GM12878 (cell line): ENCODE measurements around the gene PRR29. TPM values are rescaled to one million over a fixed set of nuclear protein-coding genes. Genes with fewer than 3 reads are reported as not detected.

Experiments
- ATAC-seq: fragments of 200-7000 bp; cut with Tn5 transposase; 3 replicates; pipeline ENCODE4 v1.9.1; 2020; ENCODE audit warnings: mild to moderate bottlenecking, moderate library complexity
- BruUV-seq: library from RNA; stranded (reverse); fragments of 400-500 nt; replicated peaks from 2 replicates; lab custom pipeline; 2021; lab: Mats Ljungman, UMichigan
- CTCF ChIA-PET: fragments of 300-600 bp; sonication (Branson Sonifier 250); formaldehyde crosslinking; extraction: SDS; loops from one replicate; lab custom pipeline; 2021; ENCODE audit warnings: inconsistent platforms; lab: Yijun Ruan, JAX
- POLR2A ChIA-PET: fragments of 350-600 bp; formaldehyde crosslinking; extraction: SDS; loops from one replicate; lab custom pipeline; 2021; ENCODE audit warnings: inconsistent platforms; lab: Charles Lee
- RAD21 ChIA-PET: fragments of 300-600 bp; sonication (Branson Sonifier 250); formaldehyde crosslinking; loops from one replicate; lab custom pipeline; 2023; ENCODE audit warnings: antibody characterized with exemption; ENCODE audit not compliant: unreplicated experiment; lab: Charles Lee
- SMC1A ChIA-PET: fragments of 300-600 bp; sonication (Branson Sonifier 250); formaldehyde crosslinking; loops from one replicate; lab custom pipeline; 2023; ENCODE audit not compliant: unreplicated experiment, uncharacterized antibody; lab: Charles Lee
- DNase-seq: peaks from one replicate; pipeline ENCODE4 v3.0.0-alpha.2; 2011; ENCODE audit warnings: low read depth, low spot score
- FAIRE-seq: peaks from 3 replicates; lab custom pipeline; 2011; peaks lifted over from hg19 to GRCh38; lab: Jason Lieb, UNC
- H2AFZ ChIP-seq: 2 replicates; pipeline ENCODE4 v1.6.0; 2011; ENCODE audit warnings: low read depth, low read length, control low read depth; ENCODE audit not compliant: control insufficient read depth
- H3K27ac ChIP-seq: 2 replicates; pipeline ENCODE4 v1.5.1; 2011; ENCODE audit warnings: control low read depth; ENCODE audit not compliant: control insufficient read depth, insufficient read depth
- H3K27me3 ChIP-seq, 2 experiments: replicated peaks in 1 of 2; 2 replicates each; pipeline versions ENCODE4 v1.6.0 to v1.6.1; 2011; ENCODE audit warnings: low read length in 1 of 2; ENCODE audit not compliant: control insufficient read depth in 2 of 2, insufficient read depth in 2 of 2
- H3K36me3 ChIP-seq, 2 experiments: 2 replicates each; pipeline ENCODE4 v1.5.1; 2011; ENCODE audit warnings: low read length in 1 of 2; ENCODE audit not compliant: control insufficient read depth in 2 of 2, insufficient read depth in 2 of 2
- H3K4me1 ChIP-seq: 2 replicates; pipeline ENCODE4 v1.6.1; 2011; ENCODE audit warnings: mild to moderate bottlenecking, low read length, moderate library complexity, mixed read lengths; ENCODE audit not compliant: control insufficient read depth, insufficient read depth
- H3K4me2 ChIP-seq: 2 replicates; pipeline ENCODE4 v1.6.0; 2011; ENCODE audit warnings: control low read depth; ENCODE audit not compliant: control insufficient read depth, insufficient read depth
- H3K4me3 ChIP-seq: fragments of 200-600 bp; sonication (generic); 2 replicates; pipeline ENCODE4 v1.5.1; 2016
- H3K79me2 ChIP-seq: 2 replicates; pipeline ENCODE4 v1.6.0; 2011; ENCODE audit warnings: low read length; ENCODE audit not compliant: control insufficient read depth, insufficient read depth
- H3K9ac ChIP-seq: 2 replicates; pipeline ENCODE4 v1.8.0; 2011; ENCODE audit warnings: low read length, control low read depth, mixed read lengths; ENCODE audit not compliant: control insufficient read depth, insufficient read depth
- H3K9me3 ChIP-seq: replicated peaks from 3 replicates; pipeline ENCODE4 v1.5.1; 2011; ENCODE audit warnings: mild to moderate bottlenecking, low read length; ENCODE audit not compliant: control insufficient read depth, insufficient read depth
- H4K20me1 ChIP-seq: 2 replicates; pipeline ENCODE4 v1.6.0; 2011; ENCODE audit not compliant: control insufficient read depth, insufficient read depth
- CREM ChIP-seq: IDR thresholded peaks from 2 replicates; pipeline ENCODE4 v1.6.1; 2014; ENCODE audit warnings: antibody characterized with exemption, low read depth
- IKZF2 ChIP-seq, 2 experiments: fragments of 450-650 bp; IDR thresholded peaks; 2 replicates each; pipeline ENCODE4 v1.6.1; 2017; ENCODE audit warnings: mild to moderate bottlenecking in 2 of 2, moderate library complexity in 2 of 2
- MLLT1 ChIP-seq: fragments of 450-650 bp; IDR thresholded peaks from 2 replicates; pipeline ENCODE4 v1.6.1; 2016; ENCODE audit warnings: mild to moderate bottlenecking
- RCOR1 ChIP-seq: conservative IDR thresholded peaks from 2 replicates; pipeline ENCODE4 v1.6.1; 2012; ENCODE audit warnings: low read depth, low read length, improper control_type of control experiment
- SUPT20H ChIP-seq: IDR thresholded peaks from 2 replicates; pipeline ENCODE4 v1.6.1; 2011; ENCODE audit warnings: low read depth, mild to moderate bottlenecking, low read length, moderate library complexity, borderline replicate concordance; ENCODE audit not compliant: control insufficient read depth
- ZNF274 ChIP-seq: IDR thresholded peaks from one replicate; pipeline ENCODE4 v1.8.0; 2011; ENCODE audit not compliant: insufficient read length, insufficient read depth
- WGBS: methylation state at CpG from one replicate; pipeline ENCODE4 v1.1.6; 2016; ENCODE audit warnings: low lambda C conversion rate; ENCODE audit not compliant: insufficient replicate concordance, insufficient coverage; ENCODE audit errors: missing lambda C conversion rate; 5-methylcytosine and 5-hydroxymethylcytosine counted together
- in situ Hi-C: fragments of 300-500 bp; cut with MboI; formaldehyde crosslinking; loops from 9 replicates; pipeline ENCODE4 v1.14.3; 2018; ENCODE audit warnings: mixed read lengths
- intact Hi-C: fragments of 100-400 bp; cut with micrococcal nuclease; formaldehyde crosslinking; loops from one replicate; pipeline ENCODE4 v1.14.2; 2022; ENCODE audit not compliant: unreplicated experiment
- polyA plus RNA-seq, 11 experiments: library from polyadenylated mRNA; depleted of rRNA in 4 of 11; unstranded in 6 of 11; stranded (reverse) in 5 of 11; fragments of >200 nt; fragmentation: Nextera tagmentation in 4 of 11; fragmentation: Illumina TruSeq in 1 of 11; extraction: Ambion mirVana in 4 of 11; extraction: Trizol in 1 of 11; gene quantifications; 1 replicate in 1 of 11; 2 replicates in 10 of 11; pipeline versions ENCODE4 v1.2.1 to v1.2.3, GENCODE V29; 2011 to 2016; ENCODE audit warnings: inconsistent platforms in 2 of 11, missing spikeins in 2 of 11, low read depth in 1 of 11
- total RNA-seq, 4 experiments: library from RNA; depleted of rRNA in 3 of 4; stranded (reverse); fragments of >200 nt in 3 of 4; fragmentation: Illumina TruSeq in 1 of 4; extraction: Trizol in 1 of 4; gene quantifications; 2 replicates each; pipeline versions ENCODE4 v1.2.1 to v1.2.3, GENCODE V29; 2013 to 2021

The PRR29 gene
- total and polyA plus RNA-seq, 10 of the 15 experiments (the other 5 are each of a cell fraction or from before 2014, with no cell fraction given), result 0.01 to 2.4 (median 0.18) TPM; not detected in 3

- TF ChIP-seq ZNF274 (no peak), CREM (no peak)
These were observed 25.4 kb upstream of the PRR29 start, which contains the start of gene SCN4A (continued) for GRCh38 chr17:63972796-63973195.

GRCh38 chr17:63973247-63973646, 24.9 kb upstream of the PRR29 start:
- Histone ChIP-seq H3K79me2 (no peaks in the 10 kb centered on the region), H3K27ac (no peak overlapping the region), H3K4me2 (no peak overlapping the region), H3K4me1 (no peaks in the 10 kb centered on the region), H3K9ac (no peak overlapping the region), H4K20me1 (no peaks in the 10 kb centered on the region), H2AFZ (no peak overlapping the region), H3K27me3 (peaks cover 0 to 2% of the 10 kb centered on the region in 2 experiments; a peak in 1 of 4 replicates), H3K36me3 (no peaks in the 10 kb centered on the region), H3K9me3 (no peaks in the 10 kb centered on the region; the same call in 2 of the 3 replicates), H3K4me3 (no peak overlapping the region)
- ChIA-PET CTCF (no interaction called here), RAD21 (no interaction called here), SMC1A (no interaction called here), POLR2A (no interaction called here)
- intact Hi-C loops (no loop called here), in situ Hi-C loops (no loop called here)
- no TSS peak for BruUV-seq
- 51% methylated on average over 6 of the region's 6 CpGs for WGBS
- ATAC-seq (no peak), DNase-seq (no peak), FAIRE-seq (no peak)
- no peak for TF ChIP-seq IKZF2 (IDR thresholded peaks at IDR 0.05)
- TF ChIP-seq MLLT1, result 0 out of 2 replicates have a peak, but pooled peaks have one; percentile 47
- no peak for TF ChIP-seq SUPT20H
- TF ChIP-seq RCOR1, result no peak
